Sigmoid colon (tissue), 7 donors: ENCODE measurements around the gene TNKS2. TPM values are rescaled to one million over a fixed set of nuclear protein-coding genes. Genes with fewer than 3 reads are reported as not detected.
"Not testable (repeated sequence)": the region's sequence is repeated elsewhere in the genome, so short reads cannot be mapped to it uniquely, and the experiment has no call there.

Source experiments
- DNase-seq: peaks from one replicate; pipeline ENCODE4 v3.0.0-alpha.2; 2019
- H3K27ac ChIP-seq, 4 donors: fragments of 200-600 bp; sonication (generic); one replicate each; pipeline ENCODE4 v1.5.1; 2016 to 2019; ENCODE audit warnings: mild to moderate bottlenecking in 1 of 4
- H3K27me3 ChIP-seq, 3 donors: fragments of 200-600 bp; sonication (generic); one replicate each; pipeline ENCODE4 v1.5.1; 2019; ENCODE audit warnings: mild to moderate bottlenecking in 1 of 3
- H3K36me3 ChIP-seq, 4 donors: fragments of 200-600 bp; sonication (generic); one replicate each; pipeline ENCODE4 v1.5.1; 2016 to 2019
- H3K4me1 ChIP-seq, 4 donors: fragments of 200-600 bp; sonication (generic); one replicate each; pipeline ENCODE4 v1.5.1; 2017 to 2019
- H3K4me3 ChIP-seq, 4 donors: fragments of 200-600 bp; sonication (generic); one replicate each; pipeline ENCODE4 v1.5.1; 2017 to 2019; ENCODE audit warnings: mild to moderate bottlenecking in 2 of 4, moderate library complexity in 1 of 4
- H3K9me3 ChIP-seq, 4 donors: fragments of 200-600 bp in 3 of 4; sonication (generic) in 3 of 4; one replicate each; pipeline versions ENCODE4 v1.5.1 to v1.6.1; 2013 to 2019
- EP300 ChIP-seq, 4 donors: sonication (generic); formaldehyde crosslinking; IDR thresholded peaks; one replicate each; pipeline ENCODE4 v1.6.1; 2017; ENCODE audit warnings: antibody characterized with exemption in 4 of 4
- POLR2A ChIP-seq, 2 donors: fragments of 450-650 bp; IDR thresholded peaks; one replicate each; pipeline ENCODE4 v1.6.1; 2016; ENCODE audit warnings: antibody characterized with exemption in 2 of 2, mild to moderate bottlenecking in 2 of 2, moderate library complexity in 2 of 2
- POLR2AphosphoS5 ChIP-seq, 4 donors: sonication (generic); formaldehyde crosslinking; IDR thresholded peaks; one replicate each; pipeline ENCODE4 v1.6.1; 2017; ENCODE audit warnings: antibody characterized with exemption in 4 of 4
- WGBS, 2 donors: extraction: QIAGEN DNeasy Blood & Tissue Kit; methylation state at CpG; one replicate each; pipeline ENCODE4 v1.1.7; 2013; 5-methylcytosine and 5-hydroxymethylcytosine counted together
- intact Hi-C: fragments of 100-400 bp; cut with DNase I; formaldehyde crosslinking; loops from one replicate; pipeline ENCODE4 v1.15.1; 2023
- polyA plus RNA-seq, 3 donors: library from polyadenylated mRNA; stranded (reverse); fragments of 200-250 nt; gene quantifications; one replicate each; pipeline ENCODE4 v1.2.3, GENCODE V29; 2013
- total RNA-seq, 4 donors: library from RNA; depleted of rRNA; stranded (reverse); fragments of >200 nt; gene quantifications; one replicate each; pipeline ENCODE4 v1.1.0, GENCODE V29; 2016
- TF ChIP-seq, protein P1 (sequence below), 4 experiments: fragments of 450-650 bp in 3 of 4; fragments of 200-600 bp in 1 of 4; IDR thresholded peaks; one replicate each; pipeline ENCODE4 v1.5.1; 2016 to 2019; ENCODE audit warnings: antibody characterized with exemption in 4 of 4, mild to moderate bottlenecking in 3 of 4, moderate library complexity in 2 of 4
- donor health status: healthy with polysubstance abuse.
- donor health status: Bipolar disorder and iron deficiency.
- donor health status: healthy.

The TNKS2 gene
- total and polyA plus RNA-seq, 7 donors: 9.0 to 46.7 (median 37.4) TPM

GRCh38 chr10:91800756-91801155, 2.5 kb downstream of the TNKS2 start:
- peaks cover 0 to 11% (median 2%) of the 10 kb centered on the region in 4 donors for H3K36me3 ChIP-seq
- H3K27ac ChIP-seq: no peak overlapping the region
- H3K4me1 ChIP-seq: peaks cover 0 to 67% (median 49%) of the 10 kb centered on the region in 4 donors
- H3K27me3 ChIP-seq: no peaks in the 10 kb centered on the region
- H3K9me3 ChIP-seq: no peaks in the 10 kb centered on the region
- WGBS, 2 donors: 73 to 74% methylated on average over 1 of the region's 1 CpG
- DNase-seq: no peak
- TF ChIP-seq EP300 (IDR thresholded peaks at IDR 0.05) (no peak), POLR2AphosphoS5 (IDR thresholded peaks at IDR 0.05) (no peak), POLR2A (IDR thresholded peaks at IDR 0.05) (no peak)
- TF ChIP-seq, protein P1, sequence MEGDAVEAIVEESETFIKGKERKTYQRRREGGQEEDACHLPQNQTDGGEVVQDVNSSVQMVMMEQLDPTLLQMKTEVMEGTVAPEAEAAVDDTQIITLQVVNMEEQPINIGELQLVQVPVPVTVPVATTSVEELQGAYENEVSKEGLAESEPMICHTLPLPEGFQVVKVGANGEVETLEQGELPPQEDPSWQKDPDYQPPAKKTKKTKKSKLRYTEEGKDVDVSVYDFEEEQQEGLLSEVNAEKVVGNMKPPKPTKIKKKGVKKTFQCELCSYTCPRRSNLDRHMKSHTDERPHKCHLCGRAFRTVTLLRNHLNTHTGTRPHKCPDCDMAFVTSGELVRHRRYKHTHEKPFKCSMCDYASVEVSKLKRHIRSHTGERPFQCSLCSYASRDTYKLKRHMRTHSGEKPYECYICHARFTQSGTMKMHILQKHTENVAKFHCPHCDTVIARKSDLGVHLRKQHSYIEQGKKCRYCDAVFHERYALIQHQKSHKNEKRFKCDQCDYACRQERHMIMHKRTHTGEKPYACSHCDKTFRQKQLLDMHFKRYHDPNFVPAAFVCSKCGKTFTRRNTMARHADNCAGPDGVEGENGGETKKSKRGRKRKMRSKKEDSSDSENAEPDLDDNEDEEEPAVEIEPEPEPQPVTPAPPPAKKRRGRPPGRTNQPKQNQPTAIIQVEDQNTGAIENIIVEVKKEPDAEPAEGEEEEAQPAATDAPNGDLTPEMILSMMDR (IDR thresholded peaks at IDR 0.05): no peak
- intact Hi-C loops: loop anchor here (5.0 kb wide), 1 partner anchor 122 kb away; the partner anchor contains the start of gene BTAF1
- peak overlapping the region in 1 of 4 donors; percentile 97 for H3K4me3 ChIP-seq

DNA sequence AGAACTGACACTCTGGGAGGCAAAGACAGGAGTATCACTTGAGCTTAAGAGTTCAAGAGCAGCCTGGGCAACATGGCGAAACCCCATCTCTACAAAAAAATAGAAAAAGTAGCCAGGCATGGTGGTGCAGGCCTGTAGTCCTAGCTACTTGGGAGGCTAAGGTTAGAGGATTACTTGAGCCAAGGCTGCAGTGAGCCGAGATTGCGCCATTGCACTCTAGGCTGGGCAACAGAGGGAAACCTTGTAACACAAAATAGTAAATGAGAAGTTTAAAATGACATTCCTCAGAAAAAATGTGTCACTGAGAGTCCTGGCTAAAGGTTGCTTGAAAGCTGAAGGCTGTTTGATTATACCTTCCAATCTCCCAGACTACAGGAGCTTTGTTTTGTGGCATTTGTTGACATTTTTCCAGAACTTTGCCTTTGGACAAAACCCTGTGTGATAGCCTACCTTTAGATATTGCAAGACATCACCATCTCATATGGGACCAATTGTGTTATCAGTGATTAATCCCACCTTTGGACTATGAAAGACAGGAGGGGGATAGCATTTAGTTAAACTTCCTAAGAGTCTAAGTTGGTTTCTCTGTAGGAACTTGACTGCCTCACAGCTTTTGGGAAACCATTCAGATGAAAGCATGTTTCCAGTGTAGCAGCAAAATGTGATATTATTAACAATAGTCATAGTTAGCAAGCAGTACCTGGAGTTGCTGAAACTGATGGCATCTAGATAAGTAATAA, 5.3 kb downstream of the TNKS2 start:
- H3K9me3 ChIP-seq: no peaks in the 10 kb centered on the region
- no peak for TF ChIP-seq EP300 (IDR thresholded peaks at IDR 0.05)
- TF ChIP-seq POLR2A (IDR thresholded peaks at IDR 0.05): no peak
- no peak for TF ChIP-seq POLR2AphosphoS5 (IDR thresholded peaks at IDR 0.05)
- TF ChIP-seq, protein P1 (IDR thresholded peaks at IDR 0.05): no peak
- H3K4me1 ChIP-seq: peaks cover 0 to 48% (median 35%) of the 10 kb centered on the region in 4 donors
- intact Hi-C loops: loop anchor here (5.0 kb wide), 1 partner anchor 119 kb away; the partner anchor contains the start of gene BTAF1
- DNase-seq: no peak
- WGBS, 2 donors: 99% methylated on average over 3 of the region's 3 CpGs
- no peak overlapping the region for H3K27ac ChIP-seq
- peaks cover 0 to 16% (median 6%) of the 10 kb centered on the region in 4 donors for H3K36me3 ChIP-seq
- no peaks in the 10 kb centered on the region for H3K27me3 ChIP-seq
- no peak overlapping the region for H3K4me3 ChIP-seq

DNA sequence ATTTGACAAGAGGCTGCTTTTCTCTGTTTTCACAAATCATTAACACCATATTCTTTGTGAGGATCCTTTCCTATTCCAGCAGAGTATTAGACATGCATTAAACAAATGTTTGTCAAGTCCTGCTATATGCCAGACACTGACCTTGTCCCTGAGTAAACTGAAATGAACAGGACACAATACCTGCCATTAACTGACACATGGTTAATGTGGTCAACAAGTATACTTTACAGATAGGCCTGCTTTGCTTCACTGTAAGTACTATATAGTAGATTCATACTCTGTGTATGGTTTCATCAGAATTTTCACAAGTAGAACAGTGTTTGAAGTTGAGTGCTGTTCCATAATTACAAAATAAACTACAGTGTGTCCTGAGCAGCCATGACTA, 5.9 kb downstream of the TNKS2 start:
- Histone ChIP-seq H3K36me3 (peaks cover 0 to 16% (median 6%) of the 10 kb centered on the region in 4 donors), H3K4me1 (peaks cover 0 to 48% (median 35%) of the 10 kb centered on the region in 4 donors), H3K9me3 (no peaks in the 10 kb centered on the region), H3K4me3 (no peak overlapping the region), H3K27ac (no peak overlapping the region), H3K27me3 (no peaks in the 10 kb centered on the region)
- no peak for DNase-seq
- intact Hi-C loops: loop anchor here (5.0 kb wide), 1 partner anchor 118 kb away; the partner anchor contains the start of gene BTAF1
- TF ChIP-seq POLR2AphosphoS5 (IDR thresholded peaks at IDR 0.05): no peak

GRCh38 chr10:91805110-91805838, 7.0 kb downstream of the TNKS2 start:
- peaks cover 0 to 40% (median 25%) of the 10 kb centered on the region in 4 donors for H3K4me1 ChIP-seq
- WGBS, 2 donors: 100% methylated on average over 2 of the region's 2 CpGs
- no peaks in the 10 kb centered on the region for H3K9me3 ChIP-seq
- DNase-seq: no peak
- no peak overlapping the region for H3K27ac ChIP-seq
- no peak overlapping the region for H3K4me3 ChIP-seq
- H3K27me3 ChIP-seq: no peaks in the 10 kb centered on the region
- H3K36me3 ChIP-seq: peaks cover 0 to 16% (median 6%) of the 10 kb centered on the region in 4 donors
- intact Hi-C loops: no loop called here
- no peak for TF ChIP-seq POLR2AphosphoS5 (IDR thresholded peaks at IDR 0.05)
- TF ChIP-seq EP300 (IDR thresholded peaks at IDR 0.05): no peak
- TF ChIP-seq, protein P1 (IDR thresholded peaks at IDR 0.05): no peak

- intact Hi-C loops, H3K27me3 ChIP-seq, H3K9me3 ChIP-seq, H3K4me3 ChIP-seq, H3K27ac ChIP-seq, DNase-seq: not testable (repeated sequence)
- WGBS, 2 donors: 94 to 95% methylated on average over 14 of the region's 14 CpGs
- Histone ChIP-seq H3K36me3 (peaks cover 0 to 19% (median 6%) of the 10 kb centered on the region in 4 donors), H3K4me1 (peaks cover 0 to 24% (median 10%) of the 10 kb centered on the region in 4 donors)
Observed at GRCh38 chr10:91807264-91807663, 9.0 kb downstream of the TNKS2 start.
